K562 (cell line): ENCODE data around the gene COL11A2. TPM values are rescaled to one million over a fixed set of nuclear protein-coding genes. Genes with fewer than 3 reads are reported as not detected.

Experiments
- ARNT ChIP-seq, 2 experiments: fragments of 450-650 bp; IDR thresholded peaks; 2 replicates each; pipeline ENCODE4 v1.6.1; 2016; ENCODE audit warnings: mild to moderate bottlenecking in 1 of 2
- HNRNPL ChIP-seq: fragments of 200-400 bp; formaldehyde crosslinking; IDR thresholded peaks from 2 replicates; pipeline ENCODE4 v1.6.1; 2017; ENCODE audit warnings: low read depth, mild to moderate bottlenecking, low read length
- HNRNPLL ChIP-seq: fragments of 200-400 bp; formaldehyde crosslinking; IDR thresholded peaks from 2 replicates; pipeline ENCODE4 v1.6.1; 2017; ENCODE audit warnings: low read length, low read depth, mild to moderate bottlenecking; ENCODE audit not compliant: poor library complexity, severe bottlenecking
- PRDM10 ChIP-seq: fragments of 450-650 bp; IDR thresholded peaks from 2 replicates; pipeline ENCODE4 v1.6.1; 2018; ENCODE audit not compliant: partially characterized antibody
- SIN3B ChIP-seq: fragments of 450-650 bp; IDR thresholded peaks from 2 replicates; pipeline ENCODE4 v1.6.1; 2017; ENCODE audit warnings: low read depth, mild to moderate bottlenecking, moderate library complexity
- ZNF324 ChIP-seq: fragments of 250-450 bp; sonication (Bioruptor Pico); IDR thresholded peaks from 2 replicates; pipeline ENCODE4 v1.4.0; 2020; ENCODE audit warnings: mild to moderate bottlenecking
- polyA plus RNA-seq, 8 experiments: library from polyadenylated mRNA; depleted of rRNA in 4 of 8; stranded (reverse) in 5 of 8; unstranded in 3 of 8; fragments of >200 nt; fragmentation: Nextera tagmentation in 2 of 8; fragmentation: Illumina TruSeq in 1 of 8; extraction: Ambion mirVana in 2 of 8; extraction: Trizol in 1 of 8; gene quantifications; 2 replicates each; pipeline versions ENCODE4 v1.2.1 to v1.2.3, GENCODE V29; 2011 to 2014; ENCODE audit warnings: inconsistent platforms in 1 of 8, missing spikeins in 1 of 8
- total RNA-seq, 7 experiments: library from RNA; depleted of rRNA in 6 of 7; stranded (reverse); fragments of >200 nt in 6 of 7; fragmentation: Illumina TruSeq in 2 of 7; extraction: Trizol in 2 of 7; gene quantifications; 2 replicates each; pipeline versions ENCODE4 v1.2.1 to v1.2.3, GENCODE V29; 2011 to 2021; ENCODE audit warnings: low replicate concordance in 1 of 7
- TF ChIP-seq, protein P1 (sequence below): fragments of 200-600 bp; sonication (generic); IDR thresholded peaks from one replicate; pipeline ENCODE4 v1.6.1; 2012; ENCODE audit warnings: mild to moderate bottlenecking, low read depth, low read length, inconsistent platforms
- TF ChIP-seq, protein P2 (sequence below): sonication (generic); formaldehyde crosslinking; IDR thresholded peaks from 2 replicates; pipeline ENCODE4 v1.8.1; 2023; ENCODE audit warnings: mild to moderate bottlenecking, missing genetic modification reagents

The COL11A2 gene
- total and polyA plus RNA-seq, 9 of the 15 experiments (the other 6 are each of a cell fraction or from before 2014, with no cell fraction given): 0.04 to 0.35 (median 0.09) TPM; not detected in 1

DNA sequence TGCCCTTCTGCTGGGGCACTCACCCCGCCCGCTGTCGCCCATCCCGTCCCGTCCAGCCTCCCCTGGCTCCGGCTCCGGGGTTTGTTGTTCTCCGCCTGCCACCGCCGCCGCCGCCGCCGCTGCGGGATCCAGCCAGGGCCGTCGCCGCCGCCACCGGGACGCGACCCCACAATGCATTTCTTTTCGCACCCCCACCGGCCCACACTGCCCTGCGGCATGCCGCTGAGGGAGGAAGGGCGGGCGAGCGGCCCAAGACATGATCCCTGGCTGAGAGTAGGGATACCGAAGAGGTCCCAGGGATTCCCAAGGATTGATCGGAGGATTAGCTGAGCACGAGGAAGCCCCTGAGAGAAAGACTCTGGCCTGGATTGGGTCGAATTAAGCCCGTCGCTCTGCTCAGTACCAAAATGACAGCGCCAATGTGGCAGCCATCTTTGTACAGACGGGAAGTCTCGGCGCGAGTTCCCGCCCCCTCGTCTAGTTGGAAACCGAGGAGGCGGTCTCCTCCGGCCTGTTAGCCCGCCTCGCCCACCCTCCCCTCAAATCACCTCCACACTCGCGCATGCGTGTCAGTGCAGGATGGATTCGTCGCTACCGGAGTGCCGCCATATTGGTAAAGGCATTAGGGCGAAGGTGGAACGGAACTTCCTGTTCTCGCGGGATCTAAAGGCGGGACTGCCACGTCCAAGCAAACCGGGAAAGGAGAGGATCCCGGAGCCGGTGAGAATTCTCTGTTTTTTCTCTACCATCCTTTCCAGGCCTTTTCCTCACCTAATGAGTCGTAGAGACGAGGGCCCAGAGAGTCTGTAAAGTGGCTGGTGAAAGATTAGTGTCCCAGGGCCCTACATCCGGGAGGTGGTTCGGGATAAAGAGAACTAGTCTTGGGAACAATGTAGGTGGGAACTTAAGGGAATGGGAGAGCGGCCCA lies 8.2 kb upstream of the COL11A2 start, which contains the start of the genes RXRB and SLC39A7 (continued):
- TF ChIP-seq, protein P1, sequence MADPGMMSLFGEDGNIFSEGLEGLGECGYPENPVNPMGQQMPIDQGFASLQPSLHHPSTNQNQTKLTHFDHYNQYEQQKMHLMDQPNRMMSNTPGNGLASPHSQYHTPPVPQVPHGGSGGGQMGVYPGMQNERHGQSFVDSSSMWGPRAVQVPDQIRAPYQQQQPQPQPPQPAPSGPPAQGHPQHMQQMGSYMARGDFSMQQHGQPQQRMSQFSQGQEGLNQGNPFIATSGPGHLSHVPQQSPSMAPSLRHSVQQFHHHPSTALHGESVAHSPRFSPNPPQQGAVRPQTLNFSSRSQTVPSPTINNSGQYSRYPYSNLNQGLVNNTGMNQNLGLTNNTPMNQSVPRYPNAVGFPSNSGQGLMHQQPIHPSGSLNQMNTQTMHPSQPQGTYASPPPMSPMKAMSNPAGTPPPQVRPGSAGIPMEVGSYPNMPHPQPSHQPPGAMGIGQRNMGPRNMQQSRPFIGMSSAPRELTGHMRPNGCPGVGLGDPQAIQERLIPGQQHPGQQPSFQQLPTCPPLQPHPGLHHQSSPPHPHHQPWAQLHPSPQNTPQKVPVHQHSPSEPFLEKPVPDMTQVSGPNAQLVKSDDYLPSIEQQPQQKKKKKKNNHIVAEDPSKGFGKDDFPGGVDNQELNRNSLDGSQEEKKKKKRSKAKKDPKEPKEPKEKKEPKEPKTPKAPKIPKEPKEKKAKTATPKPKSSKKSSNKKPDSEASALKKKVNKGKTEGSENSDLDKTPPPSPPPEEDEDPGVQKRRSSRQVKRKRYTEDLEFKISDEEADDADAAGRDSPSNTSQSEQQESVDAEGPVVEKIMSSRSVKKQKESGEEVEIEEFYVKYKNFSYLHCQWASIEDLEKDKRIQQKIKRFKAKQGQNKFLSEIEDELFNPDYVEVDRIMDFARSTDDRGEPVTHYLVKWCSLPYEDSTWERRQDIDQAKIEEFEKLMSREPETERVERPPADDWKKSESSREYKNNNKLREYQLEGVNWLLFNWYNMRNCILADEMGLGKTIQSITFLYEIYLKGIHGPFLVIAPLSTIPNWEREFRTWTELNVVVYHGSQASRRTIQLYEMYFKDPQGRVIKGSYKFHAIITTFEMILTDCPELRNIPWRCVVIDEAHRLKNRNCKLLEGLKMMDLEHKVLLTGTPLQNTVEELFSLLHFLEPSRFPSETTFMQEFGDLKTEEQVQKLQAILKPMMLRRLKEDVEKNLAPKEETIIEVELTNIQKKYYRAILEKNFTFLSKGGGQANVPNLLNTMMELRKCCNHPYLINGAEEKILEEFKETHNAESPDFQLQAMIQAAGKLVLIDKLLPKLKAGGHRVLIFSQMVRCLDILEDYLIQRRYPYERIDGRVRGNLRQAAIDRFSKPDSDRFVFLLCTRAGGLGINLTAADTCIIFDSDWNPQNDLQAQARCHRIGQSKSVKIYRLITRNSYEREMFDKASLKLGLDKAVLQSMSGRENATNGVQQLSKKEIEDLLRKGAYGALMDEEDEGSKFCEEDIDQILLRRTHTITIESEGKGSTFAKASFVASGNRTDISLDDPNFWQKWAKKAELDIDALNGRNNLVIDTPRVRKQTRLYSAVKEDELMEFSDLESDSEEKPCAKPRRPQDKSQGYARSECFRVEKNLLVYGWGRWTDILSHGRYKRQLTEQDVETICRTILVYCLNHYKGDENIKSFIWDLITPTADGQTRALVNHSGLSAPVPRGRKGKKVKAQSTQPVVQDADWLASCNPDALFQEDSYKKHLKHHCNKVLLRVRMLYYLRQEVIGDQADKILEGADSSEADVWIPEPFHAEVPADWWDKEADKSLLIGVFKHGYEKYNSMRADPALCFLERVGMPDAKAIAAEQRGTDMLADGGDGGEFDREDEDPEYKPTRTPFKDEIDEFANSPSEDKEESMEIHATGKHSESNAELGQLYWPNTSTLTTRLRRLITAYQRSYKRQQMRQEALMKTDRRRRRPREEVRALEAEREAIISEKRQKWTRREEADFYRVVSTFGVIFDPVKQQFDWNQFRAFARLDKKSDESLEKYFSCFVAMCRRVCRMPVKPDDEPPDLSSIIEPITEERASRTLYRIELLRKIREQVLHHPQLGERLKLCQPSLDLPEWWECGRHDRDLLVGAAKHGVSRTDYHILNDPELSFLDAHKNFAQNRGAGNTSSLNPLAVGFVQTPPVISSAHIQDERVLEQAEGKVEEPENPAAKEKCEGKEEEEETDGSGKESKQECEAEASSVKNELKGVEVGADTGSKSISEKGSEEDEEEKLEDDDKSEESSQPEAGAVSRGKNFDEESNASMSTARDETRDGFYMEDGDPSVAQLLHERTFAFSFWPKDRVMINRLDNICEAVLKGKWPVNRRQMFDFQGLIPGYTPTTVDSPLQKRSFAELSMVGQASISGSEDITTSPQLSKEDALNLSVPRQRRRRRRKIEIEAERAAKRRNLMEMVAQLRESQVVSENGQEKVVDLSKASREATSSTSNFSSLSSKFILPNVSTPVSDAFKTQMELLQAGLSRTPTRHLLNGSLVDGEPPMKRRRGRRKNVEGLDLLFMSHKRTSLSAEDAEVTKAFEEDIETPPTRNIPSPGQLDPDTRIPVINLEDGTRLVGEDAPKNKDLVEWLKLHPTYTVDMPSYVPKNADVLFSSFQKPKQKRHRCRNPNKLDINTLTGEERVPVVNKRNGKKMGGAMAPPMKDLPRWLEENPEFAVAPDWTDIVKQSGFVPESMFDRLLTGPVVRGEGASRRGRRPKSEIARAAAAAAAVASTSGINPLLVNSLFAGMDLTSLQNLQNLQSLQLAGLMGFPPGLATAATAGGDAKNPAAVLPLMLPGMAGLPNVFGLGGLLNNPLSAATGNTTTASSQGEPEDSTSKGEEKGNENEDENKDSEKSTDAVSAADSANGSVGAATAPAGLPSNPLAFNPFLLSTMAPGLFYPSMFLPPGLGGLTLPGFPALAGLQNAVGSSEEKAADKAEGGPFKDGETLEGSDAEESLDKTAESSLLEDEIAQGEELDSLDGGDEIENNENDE: no peak
- TF ChIP-seq ARNT (IDR thresholded peaks at IDR 0.05) (peak; percentile 72 to 79), HNRNPLL (peak; percentile 13), SIN3B (peak; percentile 90), HNRNPL (peak; percentile 96), ZNF324 (CRISPR knock-in tag) (peak; percentile 28; the same call in 1 of the 2 replicates), PRDM10 (peak; percentile 5)
- TF ChIP-seq, protein P2, sequence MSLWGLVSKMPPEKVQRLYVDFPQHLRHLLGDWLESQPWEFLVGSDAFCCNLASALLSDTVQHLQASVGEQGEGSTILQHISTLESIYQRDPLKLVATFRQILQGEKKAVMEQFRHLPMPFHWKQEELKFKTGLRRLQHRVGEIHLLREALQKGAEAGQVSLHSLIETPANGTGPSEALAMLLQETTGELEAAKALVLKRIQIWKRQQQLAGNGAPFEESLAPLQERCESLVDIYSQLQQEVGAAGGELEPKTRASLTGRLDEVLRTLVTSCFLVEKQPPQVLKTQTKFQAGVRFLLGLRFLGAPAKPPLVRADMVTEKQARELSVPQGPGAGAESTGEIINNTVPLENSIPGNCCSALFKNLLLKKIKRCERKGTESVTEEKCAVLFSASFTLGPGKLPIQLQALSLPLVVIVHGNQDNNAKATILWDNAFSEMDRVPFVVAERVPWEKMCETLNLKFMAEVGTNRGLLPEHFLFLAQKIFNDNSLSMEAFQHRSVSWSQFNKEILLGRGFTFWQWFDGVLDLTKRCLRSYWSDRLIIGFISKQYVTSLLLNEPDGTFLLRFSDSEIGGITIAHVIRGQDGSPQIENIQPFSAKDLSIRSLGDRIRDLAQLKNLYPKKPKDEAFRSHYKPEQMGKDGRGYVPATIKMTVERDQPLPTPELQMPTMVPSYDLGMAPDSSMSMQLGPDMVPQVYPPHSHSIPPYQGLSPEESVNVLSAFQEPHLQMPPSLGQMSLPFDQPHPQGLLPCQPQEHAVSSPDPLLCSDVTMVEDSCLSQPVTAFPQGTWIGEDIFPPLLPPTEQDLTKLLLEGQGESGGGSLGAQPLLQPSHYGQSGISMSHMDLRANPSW: peak; percentile 98
